Activated CD8-positive, alpha-beta memory T cell treated with anti-CD3 and anti-CD28 coated beads for 4 hours (primary cell): ENCODE data around the gene CD247.

Source experiments
- DNase-seq, 2 donors: peaks; one replicate each; pipeline ENCODE4 v3.0.0-alpha.2; 2020; ENCODE audit warnings: low read depth in 2 of 2

Gene CD247

DNA sequence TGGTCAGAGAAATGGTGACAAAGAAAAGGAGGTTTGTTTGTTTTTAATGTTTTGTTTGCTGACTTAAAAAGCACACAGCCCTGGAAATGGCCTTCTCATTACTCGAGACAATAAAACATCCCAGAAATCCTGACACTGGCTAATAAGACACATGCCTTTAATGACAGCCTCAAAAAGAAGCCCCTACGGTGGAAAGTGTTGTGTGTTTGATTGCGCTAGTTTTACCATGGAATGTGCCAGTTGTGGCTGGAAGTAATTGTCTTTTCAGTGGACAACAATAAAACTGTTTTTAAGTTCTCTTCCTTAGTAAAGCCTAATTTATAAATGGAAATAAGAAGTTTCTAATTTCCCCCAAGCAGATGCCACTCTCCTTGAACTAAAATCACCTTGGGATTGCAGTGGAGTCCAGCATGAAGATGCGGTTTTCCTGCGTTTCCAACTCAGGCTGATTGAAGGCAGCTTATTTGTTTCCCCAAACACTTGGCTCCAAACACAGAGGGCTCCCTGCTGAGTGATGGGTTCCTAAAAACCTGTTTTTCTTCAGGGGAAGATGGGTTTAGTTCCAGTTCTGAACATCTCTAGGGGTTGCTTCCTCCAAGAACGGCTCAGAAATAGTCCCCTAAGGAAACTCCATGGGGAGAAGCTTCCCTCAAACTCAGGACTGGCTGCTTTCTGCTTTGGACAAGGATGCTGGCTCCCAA, 54.3 kb downstream of the CD247 start:
- no peak for DNase-seq

DNA sequence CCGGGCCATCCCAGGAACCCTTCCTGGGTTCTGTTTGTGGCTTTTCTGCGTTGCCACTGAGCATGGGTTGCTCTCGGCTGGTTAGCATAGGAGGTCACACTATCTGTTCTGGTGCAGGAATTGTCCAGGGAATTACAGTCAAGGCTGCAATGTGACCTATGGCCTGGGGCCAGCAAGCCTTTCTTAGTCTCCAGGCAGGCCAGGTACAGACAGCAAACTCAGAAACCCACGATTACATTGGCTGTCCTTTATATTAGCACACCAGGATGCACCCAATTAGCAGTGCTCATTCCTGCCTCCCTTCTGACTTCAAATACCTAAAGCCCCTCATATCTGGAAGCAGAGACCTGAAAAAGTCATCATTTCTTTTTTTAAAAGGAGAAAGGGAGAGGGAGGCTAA, 55.2 kb downstream of the CD247 start:
- no peak for DNase-seq

DNA sequence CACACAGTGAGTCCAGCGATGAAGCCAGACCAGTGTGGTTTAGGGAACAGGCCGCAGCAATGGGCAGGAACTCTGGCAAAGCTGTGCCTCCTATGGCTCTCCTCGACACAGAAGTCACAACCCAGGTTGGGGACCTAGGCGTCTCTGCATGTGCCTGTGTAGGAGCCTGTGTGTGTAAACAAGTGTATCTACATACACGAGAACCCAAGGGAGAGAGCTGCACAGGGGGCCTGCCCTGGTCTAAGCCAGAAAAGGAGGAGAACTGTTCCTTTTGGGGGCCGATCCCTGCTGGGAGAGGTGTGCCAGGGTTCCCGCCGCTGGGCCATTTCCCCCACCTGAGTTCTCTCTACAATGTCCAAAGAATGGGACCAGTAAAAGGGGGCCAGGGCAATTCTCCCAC, 56.0 kb downstream of the CD247 start:
- no peak for DNase-seq

DNA sequence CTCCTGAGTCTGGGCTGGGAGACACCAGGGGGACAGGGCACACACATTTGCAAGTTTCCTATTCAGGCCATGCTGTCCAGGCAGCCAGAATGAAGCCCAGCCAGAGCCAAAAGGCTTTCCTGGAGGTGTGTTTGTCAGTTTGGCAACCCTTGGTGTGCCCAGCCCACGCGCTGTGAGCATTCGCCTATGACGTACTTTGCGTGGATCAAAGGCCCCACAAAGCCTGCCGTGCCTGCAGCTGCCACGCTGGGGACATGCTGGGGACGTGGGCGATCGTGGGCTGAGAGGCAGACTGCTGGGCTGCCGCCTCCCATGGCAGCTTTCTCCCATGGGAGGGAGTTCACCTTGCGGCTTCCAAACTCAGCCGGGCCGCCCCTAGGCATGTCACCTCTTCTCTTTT, 57.5 kb downstream of the CD247 start:
- no peak for DNase-seq

DNA sequence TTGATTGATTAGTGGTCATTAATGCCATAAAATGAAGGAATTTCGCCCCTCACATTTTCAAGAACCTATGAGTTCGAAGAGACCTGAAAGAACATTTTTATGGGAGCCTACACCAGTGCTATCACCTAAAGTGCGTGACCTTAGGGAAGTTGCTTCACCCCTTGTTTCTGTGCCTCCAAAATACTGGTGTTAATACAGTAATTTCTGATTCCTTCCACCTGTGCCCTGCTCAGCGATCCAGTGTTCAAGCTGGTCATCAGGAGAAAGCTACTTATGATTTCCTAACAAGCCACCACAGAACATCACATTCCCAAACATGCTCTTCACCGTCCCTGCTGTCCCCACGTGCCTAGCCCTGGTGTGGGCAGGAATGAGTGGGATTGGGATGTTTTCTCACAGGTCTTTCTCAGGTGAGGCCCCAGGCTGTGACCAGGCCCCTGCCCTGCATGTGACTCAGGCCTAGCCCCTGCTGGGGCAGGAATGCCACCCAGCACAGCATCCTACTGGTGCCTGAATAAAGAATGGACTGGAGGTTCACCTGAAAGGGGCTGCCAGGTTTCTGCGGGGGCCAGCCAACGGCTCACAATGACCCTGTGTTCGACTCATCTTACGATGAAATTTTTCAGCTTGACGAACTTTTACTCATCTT, 60.3 kb downstream of the CD247 start:
- no peak for DNase-seq

DNA sequence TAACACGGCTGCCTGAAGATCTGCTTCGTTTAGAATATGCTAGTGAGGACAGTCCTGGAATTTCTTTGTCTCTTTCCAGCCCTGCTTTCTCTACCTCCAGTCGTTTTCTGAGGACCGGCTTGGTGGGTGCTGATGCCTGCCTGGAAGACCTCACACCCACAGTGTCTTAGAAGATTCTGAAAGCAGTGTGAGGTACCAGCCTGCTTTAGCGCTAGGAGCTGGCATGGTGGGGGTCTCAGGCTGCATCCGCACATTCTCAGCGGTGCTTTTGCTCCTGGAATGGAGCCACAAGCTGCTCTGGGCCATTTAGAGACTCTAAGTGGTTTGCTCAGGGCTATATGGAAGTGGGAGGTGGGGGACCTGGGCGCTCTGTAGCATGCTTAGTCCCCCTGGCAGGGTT, 61.4 kb downstream of the CD247 start:
- DNase-seq: no peak

DNA sequence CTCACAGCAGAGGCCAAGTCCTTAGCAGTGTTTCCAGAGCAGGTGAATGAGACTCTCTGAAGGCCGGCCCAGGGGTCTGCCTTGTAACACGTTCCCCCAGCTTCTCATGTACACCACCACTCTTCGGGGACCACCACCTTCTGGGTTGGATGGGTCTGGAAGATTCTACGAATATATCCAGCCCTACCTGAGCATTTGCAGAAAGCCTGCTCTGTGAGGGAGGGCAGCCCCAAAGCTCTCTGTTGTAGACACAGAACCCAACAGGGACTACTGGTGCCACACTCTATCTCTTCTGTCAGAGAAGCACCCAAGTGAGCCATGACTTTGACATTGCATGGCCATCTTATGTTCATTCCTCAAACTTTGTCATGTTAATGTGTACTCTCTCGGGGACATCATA, 61.8 kb downstream of the CD247 start:
- no peak for DNase-seq

DNA sequence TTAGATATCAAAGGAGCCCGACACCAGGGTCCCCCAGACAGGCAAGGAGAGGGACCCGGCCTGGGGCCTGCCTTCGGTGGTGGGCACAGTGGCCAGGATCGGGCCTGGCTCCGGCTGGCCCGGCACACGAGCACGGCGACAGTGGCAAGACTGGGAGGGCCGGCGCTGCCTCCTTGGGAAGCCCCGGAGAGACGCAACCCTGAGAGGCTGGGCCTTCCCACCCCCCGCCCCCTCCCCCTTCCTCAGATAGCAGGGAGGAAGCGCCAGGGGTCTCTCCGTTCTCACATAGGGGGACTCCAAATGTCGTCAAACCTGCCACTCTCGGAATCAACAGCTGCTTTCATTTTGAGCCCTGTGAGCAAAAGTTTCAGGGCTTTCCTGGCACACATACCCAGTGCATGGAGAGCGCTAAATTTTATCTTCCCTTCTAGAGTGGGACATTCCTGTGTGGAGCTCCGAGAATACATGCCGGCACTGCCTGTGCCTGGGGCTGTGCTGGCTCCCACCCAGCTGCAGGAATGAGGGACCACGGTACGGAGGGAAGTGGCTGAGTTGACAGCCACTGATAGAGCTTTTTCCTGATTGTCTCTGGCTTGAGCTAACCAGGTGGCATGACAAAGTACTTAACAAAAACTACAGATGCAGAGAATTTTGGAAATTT, 62.4 kb downstream of the CD247 start:
- DNase-seq: no peak

DNA sequence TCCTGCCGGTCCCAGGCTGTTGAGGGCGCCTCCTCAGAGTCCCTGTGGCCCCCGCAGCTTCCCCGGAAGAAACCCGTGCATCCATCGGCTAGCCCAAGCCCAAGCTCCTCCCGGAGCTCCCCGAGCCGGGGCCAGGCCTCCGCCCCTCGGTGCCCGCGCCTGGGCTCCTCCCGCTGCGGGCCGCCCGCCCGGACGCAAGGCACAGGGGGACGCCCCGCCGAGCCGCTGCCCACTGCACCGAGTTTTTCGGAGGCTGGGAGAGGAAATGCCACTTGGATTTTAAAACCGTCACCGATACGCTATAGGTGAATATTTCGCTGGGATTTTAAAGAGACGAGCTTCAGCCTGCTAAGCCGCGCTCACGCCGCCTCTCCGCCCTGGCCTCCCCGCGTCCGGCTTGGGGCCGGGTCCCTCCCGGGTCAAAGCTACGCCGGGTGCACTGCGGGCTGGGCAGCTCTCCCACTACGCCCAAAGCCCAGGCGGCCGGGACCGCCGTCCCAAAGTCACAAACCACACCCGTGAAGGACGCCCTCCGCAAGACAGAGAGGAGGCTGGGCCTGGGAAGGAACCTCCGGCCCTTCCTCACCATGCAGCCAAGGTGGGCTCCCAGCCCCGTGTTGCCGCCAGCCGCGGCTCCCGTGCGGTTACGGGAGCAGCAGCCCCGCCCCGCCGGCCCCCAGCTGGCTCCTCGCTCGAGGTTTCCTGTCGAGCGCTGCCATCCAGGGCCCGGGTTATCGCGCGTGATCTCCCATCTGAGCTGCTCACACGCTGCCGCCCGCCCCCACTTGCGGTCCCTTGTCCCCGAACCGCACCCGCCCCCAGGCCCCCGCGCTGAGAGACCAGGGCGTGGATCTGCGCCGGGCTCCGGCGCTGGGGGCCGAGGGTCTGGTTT, 63.2 kb downstream of the CD247 start:
- peak; percentile 63 to 67 for DNase-seq

DNA sequence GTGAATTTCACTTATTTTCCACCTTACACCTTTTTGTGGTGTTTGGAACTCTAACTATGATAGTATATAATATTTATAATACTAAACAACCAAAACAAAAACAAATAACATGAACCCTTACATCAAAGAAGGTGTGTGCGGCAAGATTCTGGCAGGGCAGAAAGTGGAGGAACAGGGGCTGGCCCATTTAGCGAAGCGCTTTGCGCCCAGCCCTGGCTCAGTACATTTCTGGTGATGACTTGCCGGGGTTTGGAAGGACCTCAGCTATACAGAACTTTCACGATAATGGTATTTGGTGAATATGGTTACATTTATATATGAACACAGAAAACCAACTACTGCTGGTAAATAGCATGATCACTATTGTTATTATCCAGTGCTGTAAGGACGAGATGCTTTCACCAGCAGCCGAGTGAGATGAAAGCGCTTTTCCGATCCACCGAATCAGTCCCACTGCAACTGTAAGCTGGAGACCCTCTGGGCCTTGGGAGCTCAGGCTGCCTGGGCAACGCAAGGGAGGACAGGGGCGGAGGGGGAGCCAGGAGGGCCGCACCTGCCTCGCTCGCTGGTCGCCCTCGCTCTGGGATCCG, 63.9 kb downstream of the CD247 start:
- DNase-seq: no peak

DNA sequence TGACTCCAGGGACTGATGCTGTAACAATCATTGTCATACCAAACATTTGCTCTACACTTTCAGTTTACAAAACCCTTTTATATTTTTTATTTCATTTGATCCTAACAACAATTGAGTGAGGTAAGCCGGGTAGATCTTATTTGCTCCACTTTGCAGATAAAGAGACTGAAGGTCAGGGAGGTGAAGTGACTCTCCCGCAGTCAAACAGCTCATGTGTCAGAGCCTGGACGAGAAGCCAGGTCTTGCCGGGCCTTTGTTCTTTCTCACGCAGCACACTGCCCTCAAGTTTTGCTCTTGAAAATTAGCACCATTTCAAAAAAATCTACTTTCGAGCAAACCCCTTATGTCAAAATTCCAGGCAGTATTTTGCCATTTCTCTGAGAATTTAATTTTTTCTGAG, 65.2 kb downstream of the CD247 start:
- no peak for DNase-seq

DNA sequence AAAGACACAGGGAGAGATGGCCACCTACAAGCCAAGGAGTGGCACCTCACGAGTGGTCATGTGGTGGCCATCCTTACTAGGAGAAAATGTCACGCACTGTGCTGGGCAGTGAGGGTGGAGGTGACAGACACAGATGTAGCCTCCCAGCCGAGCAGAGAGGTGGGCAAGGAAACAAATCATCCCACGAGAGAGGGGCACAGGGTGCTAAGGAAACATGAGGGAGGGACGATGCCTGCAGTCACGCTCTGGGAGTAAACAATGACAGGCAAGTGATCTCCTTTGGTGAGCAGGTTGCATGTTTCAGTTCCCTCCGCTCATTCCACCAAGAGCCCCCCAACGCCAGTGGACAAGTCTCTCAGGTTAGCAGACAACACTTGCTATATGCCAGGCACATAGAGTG, 65.8 kb downstream of the CD247 start:
- no peak for DNase-seq

DNA sequence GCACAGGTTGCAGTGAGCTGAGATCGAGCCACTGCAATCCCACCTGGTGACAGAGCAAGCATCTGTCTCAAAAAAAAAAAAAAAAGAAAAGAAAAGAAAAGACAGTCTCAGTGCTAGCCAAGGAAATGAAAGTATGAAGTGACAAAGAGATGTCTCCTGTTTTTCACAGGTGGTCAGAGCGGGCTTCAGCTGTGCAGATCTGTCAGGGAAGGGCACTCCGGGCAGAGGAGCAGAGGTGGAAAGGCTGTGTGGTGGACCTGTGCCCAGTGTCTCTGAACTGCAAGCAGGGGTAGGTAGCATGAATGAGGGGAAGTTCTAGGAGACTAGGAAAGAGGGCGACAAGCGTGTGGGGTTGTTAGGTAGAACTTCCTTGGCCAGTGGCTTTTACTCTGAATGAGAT, 67.5 kb downstream of the CD247 start:
- DNase-seq: no peak

DNA sequence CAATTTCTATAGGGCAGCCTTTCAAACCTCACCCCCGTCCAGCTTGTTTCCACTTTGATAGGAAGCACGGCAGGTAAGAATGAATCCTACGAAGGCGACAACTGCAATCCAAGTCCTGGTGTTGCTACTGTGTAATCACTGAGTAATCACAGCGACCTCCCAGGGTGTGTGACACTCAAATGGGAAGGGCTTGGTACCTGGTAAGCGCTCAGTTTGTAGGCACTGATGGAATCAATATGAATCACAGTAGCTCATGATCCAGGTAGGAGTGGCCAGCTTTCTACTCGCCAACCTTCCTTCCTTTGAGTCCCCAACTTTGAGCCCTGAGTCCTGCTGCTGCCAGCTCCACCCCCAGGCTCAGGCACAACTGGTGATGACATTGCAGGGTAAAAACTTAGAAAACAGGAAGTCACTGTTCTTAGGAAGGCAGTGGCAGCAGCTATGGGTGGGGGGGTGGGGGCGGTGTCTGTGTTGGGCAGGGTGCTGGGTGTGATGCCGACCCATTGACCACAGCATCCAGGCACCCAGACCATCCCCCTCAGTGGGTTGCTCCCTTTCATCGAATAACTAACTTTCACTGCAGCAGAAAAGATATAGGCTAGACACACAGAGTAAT, 70.7 kb downstream of the CD247 start:
- peak in 1 of 2 donors; percentile 46 for DNase-seq

DNA sequence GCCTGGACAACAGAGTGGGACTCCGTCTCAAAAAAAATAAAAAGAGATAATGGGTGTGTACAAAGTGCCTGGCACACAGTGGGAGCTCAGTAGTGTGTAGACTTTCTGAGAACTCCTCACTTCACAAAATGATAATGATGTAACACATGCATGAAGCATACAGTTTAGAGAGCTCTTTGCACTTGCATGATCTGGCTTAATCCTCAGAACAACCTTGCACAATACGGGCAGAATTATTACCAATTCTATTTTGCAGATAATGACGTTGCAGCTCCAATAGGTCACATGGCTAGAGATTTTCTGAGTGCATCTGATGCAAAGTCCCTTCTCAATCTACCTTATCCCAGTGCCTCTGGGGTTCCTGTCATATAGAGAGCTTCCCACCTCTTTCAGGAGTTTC, 71.4 kb downstream of the CD247 start:
- DNase-seq: no peak

DNA sequence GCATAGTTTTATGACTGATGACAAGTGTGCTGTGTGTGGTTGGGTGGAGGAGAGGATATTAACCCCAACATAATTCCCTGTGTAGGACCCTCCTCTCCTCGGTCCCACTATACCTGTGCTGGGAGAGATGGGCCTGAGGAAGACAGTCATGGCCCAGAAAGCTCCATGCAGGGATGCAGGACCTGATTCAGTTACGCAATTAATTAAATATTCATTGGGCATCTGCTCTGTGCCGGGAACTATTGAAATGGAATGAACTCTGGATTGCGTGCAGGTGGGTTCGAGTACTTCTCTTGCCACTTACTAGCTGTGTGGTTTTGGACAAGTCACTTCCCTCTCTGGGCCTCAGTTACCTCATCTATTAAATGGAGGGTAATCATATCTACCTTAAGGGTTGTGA, 74.6 kb downstream of the CD247 start:
- no peak for DNase-seq

DNA sequence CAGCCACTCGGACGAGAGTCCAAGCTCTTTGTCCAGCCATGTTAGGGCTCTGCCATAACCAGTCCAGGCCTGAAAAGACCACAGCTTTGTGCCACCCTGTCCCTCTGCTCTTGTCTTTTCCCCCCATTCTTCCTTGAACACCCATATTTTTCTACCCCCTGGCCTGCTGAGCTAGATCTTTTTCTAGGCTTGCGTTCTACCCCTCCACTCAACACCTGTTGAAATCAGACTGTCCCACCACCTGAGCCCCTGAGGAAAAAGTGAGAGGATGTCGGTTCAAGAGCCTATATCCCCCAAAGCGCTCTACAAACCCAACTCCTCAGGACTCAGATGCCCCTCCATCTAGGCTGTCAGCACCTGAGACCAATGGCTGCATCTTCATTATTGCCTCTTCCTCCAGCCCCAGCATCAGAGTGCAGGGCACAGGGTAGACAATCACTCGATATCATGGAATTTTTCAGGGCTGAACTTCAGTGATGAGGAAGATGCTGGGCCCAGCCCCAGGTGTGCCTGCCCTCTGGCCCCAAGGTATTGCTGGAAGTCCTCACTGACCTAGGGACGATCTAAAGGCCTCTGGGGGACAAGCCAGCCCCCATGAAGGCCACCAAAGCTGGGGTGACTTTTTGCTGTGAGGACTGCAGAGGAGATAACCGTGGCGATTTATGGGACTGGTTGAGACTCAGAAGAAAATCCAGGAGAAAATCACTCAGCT, 75.3 kb downstream of the CD247 start:
- DNase-seq: no peak

DNA sequence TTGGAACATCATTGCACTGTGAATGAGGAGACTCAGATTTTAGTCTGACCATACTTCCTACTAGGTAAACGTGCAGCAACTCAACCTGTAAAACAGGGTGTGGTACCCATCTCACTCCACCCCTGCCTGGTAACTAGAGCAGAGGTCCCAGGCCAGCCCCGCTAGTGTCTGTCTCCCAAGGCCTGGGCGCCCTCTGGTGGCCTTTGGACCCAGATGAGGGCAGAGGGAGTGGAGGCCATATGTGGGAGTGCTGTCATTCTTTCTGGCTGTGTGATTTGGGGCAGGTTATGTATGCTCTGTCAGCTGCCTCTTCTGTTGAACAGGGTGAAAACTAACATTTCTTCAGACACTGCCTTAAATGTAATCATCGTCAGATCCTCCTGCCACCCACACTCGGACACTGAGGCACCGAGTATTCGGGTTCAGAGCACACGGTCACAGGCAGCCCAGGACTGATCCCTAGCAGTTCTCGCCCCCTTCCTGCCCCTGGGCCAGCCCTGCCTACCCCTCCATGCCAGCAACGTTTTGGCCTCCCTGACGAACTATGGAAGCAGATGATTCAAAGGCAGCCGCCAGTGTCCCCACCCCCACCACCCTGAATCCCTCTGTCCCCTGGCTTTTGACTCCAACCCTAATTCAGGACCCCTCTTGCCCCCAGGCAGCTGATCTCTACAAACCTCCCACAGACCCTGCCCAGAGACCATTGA, 76.0 kb downstream of the CD247 start:
- DNase-seq: peak; percentile 69 to 72

DNA sequence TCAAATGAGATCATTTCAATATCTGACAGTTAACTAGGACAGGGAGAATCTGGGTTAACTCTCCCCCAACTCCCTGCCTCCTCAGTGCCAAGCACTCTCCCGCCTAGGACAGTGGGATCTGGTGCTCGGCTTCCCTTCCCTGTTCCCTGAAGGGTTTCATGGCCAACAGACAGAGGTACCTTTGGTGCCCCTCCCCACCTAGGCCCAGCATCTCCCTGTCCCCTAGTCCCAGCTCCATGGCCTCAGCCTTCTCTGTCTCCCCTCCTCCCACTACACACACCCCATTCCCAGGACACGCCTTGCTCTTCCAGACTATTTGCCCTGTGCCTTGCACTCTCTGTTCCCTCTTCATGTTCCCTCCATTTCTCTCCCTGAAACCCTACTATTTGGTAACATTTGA, 77.1 kb downstream of the CD247 start:
- no peak for DNase-seq

DNA sequence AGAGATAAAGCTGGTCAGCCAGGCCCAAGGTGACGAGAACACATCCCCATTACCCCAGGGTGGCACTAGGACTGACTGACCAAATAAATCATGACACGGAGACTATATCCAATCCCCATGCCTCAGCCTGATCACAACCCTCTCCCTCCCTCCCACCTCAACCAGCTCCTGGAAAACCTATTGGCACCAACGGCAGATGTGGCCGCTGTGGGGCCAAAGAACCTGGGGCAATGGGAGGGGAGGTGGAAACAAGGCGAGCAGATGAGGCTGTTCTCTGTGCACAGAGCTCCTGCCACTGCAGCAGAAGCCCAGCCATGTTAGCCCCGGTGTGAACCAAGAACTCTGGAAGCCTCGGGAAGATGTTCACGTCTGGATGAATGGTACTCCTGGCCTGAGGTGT, 77.6 kb downstream of the CD247 start:
- DNase-seq: no peak
